DMS 273 (cell line): ENCODE measurements around the gene OR2T5.
"Not testable (repeated sequence)": the region's sequence is repeated elsewhere in the genome, so short reads cannot be mapped to it uniquely, and the experiment has no call there.

Source experiments
- DNase-seq: peaks from one replicate; lab custom pipeline; 2025; ENCODE audit not compliant: unreplicated experiment; lab: John Stamatoyannopoulos, UW

OR2T5 gene

DNA sequence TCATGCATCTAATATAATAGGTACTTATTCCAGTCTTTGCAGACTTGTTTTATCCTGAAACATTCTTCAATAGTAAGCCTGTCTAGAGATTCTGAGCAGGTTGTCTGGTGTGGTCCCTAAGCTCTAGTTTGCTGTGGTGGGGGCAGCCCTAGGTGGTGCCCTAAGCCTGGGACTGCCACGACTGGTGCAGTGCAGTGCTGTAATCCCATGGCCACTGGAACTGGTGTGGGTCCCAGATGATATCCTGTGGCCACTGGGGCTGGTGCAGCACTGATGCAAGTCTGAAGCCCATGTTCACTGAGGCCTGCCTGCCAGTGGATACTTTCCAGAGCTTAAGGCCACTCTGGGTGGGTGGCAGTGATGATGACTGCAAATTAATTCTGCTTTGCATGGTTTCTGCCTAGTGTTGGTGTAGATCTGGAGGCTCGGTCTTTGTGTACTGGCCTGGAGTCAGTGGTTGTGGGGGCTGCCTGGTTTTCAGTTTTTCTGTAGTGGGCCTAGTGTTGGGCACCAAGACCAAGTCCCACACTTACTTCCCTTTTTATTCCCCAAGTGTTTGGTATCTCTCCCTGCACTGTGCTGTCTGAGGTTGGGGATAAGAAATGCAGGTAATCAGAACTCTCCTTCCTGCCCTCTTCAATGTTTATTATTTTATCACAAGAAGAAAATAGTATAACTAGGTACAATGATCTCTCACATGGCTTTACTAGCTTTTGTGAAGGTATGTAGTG is 12.1 kb downstream of the OR2T5 start:
- not testable (repeated sequence) for DNase-seq

DNA sequence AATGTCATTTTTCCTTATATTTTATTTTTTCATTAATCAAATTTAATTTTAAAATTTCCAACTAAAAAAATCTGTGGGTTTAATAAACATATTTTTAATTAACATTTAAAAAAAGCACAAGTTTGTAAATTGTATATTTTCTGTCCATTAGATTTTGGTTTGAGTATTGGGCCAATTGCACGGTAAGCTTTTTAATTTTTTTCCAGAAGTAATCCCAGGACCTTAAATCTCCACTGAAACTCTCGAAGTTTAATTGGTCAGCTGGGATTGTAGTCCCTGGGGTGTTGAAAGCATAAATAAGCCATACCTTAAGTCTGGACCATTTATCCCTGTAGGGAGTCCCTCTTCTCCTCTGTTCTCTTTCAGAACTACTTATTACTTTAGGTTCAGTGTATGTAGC is 19.4 kb downstream of the OR2T5 start, which contains the start of gene OR2G6:
TSS of gene OR2G6 (plus strand) at position 301 of the 400 bp plus-strand sequence. CDS start 13,574 bp downstream, outside the sequence.
- DNase-seq: not testable (repeated sequence)

DNA sequence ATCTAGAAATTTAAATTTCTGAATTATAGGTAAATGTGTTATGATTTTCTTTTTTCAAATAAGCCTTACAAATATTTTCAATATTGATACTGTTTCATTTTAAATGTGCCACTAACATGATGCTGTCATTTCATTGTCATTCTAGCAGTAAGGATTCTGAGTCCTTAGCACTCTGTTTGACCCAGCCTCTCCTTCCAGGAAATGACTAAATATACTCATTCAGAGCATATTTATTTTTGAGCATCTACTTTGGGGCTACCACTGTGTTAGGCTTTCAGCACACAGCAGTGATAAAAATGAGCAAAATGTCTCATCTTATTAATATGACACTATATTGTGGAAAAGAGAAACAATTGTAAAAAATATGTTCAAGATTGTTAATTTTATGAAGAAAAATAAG is 21.8 kb downstream of the OR2T5 start:
- DNase-seq: not testable (repeated sequence)

DNA sequence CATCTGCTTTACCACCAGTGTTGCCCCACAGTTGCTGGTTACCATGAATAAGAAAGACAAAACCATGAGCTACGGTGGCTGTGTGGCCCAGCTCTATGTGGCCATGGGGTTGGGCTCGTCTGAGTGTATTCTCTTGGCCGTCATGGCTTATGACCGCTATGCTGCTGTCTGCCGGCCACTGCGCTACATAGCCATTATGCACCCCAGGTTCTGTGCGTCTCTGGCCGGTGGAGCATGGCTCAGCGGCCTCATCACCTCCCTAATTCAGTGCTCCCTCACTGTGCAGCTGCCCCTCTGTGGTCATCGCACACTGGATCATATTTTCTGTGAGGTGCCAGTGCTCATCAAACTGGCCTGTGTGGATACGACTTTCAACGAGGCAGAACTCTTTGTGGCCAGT is 33.5 kb downstream of the OR2T5 start:
- DNase-seq: no peak

DNA sequence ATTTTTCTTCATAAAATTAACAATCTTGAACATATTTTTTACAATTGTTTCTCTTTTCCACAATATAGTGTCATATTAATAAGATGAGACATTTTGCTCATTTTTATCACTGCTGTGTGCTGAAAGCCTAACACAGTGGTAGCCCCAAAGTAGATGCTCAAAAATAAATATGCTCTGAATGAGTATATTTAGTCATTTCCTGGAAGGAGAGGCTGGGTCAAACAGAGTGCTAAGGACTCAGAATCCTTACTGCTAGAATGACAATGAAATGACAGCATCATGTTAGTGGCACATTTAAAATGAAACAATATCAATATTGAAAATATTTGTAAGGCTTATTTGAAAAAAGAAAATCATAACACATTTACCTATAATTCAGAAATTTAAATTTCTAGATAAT is 49.1 kb downstream of the OR2T5 start:
- not testable (repeated sequence) for DNase-seq
